ACHN (cell line): ENCODE data around the gene PTBP2.
"Not testable (repeated sequence)": the region's sequence is repeated elsewhere in the genome, so short reads cannot be mapped to it uniquely, and the experiment has no call there.

ENCODE experiments used
- DNase-seq: peaks from one replicate; pipeline ENCODE4 v3.0.0-alpha.2; 2015
- in situ Hi-C: cut with HindIII; loops from 2 replicates; pipeline ENCODE4 v1.10.0; 2017; ENCODE audit warnings: low sequenced_read_pairs, low pct_ligation_motif_present, low pct_unique_long_range_greater_than_20kb

The PTBP2 gene

GRCh38 chr1:96792220-96792619, 70.6 kb downstream of the PTBP2 start:
- DNase-seq, result no peak
- in situ Hi-C loops, result no loop called here

GRCh38 chr1:96801696-96802095, 80.1 kb downstream of the PTBP2 start:
- in situ Hi-C loops, DNase-seq: not testable (repeated sequence)

- no peak for DNase-seq
- in situ Hi-C loops, result no loop called here
Measured at GRCh38 chr1:96804648-96805047, 83.1 kb downstream of the PTBP2 start.

GRCh38 chr1:96808191-96808590, 86.6 kb downstream of the PTBP2 start:
- no peak for DNase-seq
- in situ Hi-C loops, result no loop called here

- in situ Hi-C loops, result no loop called here
Measured at GRCh38 chr1:96815914-96816313, 94.3 kb downstream of the PTBP2 start.

GRCh38 chr1:96820107-96820506, 98.5 kb downstream of the PTBP2 start:
- DNase-seq, result no peak
- in situ Hi-C loops, result no loop called here

More at GRCh38 chr1:96815914-96816313, 94.3 kb downstream of the PTBP2 start:
- no peak for DNase-seq

- in situ Hi-C loops, result no loop called here
- DNase-seq, result no peak
Measured at GRCh38 chr1:96820671-96821070, 99.1 kb downstream of the PTBP2 start.

- in situ Hi-C loops, result no loop called here
- DNase-seq, result no peak
Measured at GRCh38 chr1:96825231-96825630, 103.6 kb downstream of the PTBP2 start.

GRCh38 chr1:96825950-96826576, 104.5 kb downstream of the PTBP2 start:
- no peak for DNase-seq
- in situ Hi-C loops, result no loop called here

- no peak for DNase-seq
- in situ Hi-C loops, result no loop called here
Measured at GRCh38 chr1:96833376-96833775, 111.8 kb downstream of the PTBP2 start.

GRCh38 chr1:96834986-96835385, 113.4 kb downstream of the PTBP2 start:
- no peak for DNase-seq
- in situ Hi-C loops, result no loop called here

- in situ Hi-C loops, result no loop called here
- no peak for DNase-seq
Measured at GRCh38 chr1:96837057-96837780, 115.6 kb downstream of the PTBP2 start.

GRCh38 chr1:96837781-96838216, 116.2 kb downstream of the PTBP2 start:
- in situ Hi-C loops, result no loop called here
- no peak for DNase-seq

GRCh38 chr1:96840396-96840795, 118.8 kb downstream of the PTBP2 start:
- DNase-seq, result no peak
- in situ Hi-C loops, result no loop called here

- in situ Hi-C loops, result no loop called here
- no peak for DNase-seq
Measured at GRCh38 chr1:96842215-96842614, 120.6 kb downstream of the PTBP2 start.

GRCh38 chr1:96843196-96843595, 121.6 kb downstream of the PTBP2 start:
- in situ Hi-C loops, result no loop called here

GRCh38 chr1:96843601-96844000, 122.0 kb downstream of the PTBP2 start:
- no peak for DNase-seq
- in situ Hi-C loops, result no loop called here

More at GRCh38 chr1:96843196-96843595, 121.6 kb downstream of the PTBP2 start:
- no peak for DNase-seq

GRCh38 chr1:96845464-96845863, 123.9 kb downstream of the PTBP2 start:
- DNase-seq, result peak; percentile 21
- in situ Hi-C loops, result no loop called here

- DNase-seq, result no peak
- in situ Hi-C loops, result no loop called here
Measured at GRCh38 chr1:96861836-96862235, 140.3 kb downstream of the PTBP2 start.

GRCh38 chr1:96863449-96863848, 141.9 kb downstream of the PTBP2 start:
- in situ Hi-C loops, result no loop called here

More at GRCh38 chr1:96863449-96863848, 141.9 kb downstream of the PTBP2 start:
- no peak for DNase-seq
